ENCODE data around the gene KCNJ10.

KCNJ10 gene

DNA sequence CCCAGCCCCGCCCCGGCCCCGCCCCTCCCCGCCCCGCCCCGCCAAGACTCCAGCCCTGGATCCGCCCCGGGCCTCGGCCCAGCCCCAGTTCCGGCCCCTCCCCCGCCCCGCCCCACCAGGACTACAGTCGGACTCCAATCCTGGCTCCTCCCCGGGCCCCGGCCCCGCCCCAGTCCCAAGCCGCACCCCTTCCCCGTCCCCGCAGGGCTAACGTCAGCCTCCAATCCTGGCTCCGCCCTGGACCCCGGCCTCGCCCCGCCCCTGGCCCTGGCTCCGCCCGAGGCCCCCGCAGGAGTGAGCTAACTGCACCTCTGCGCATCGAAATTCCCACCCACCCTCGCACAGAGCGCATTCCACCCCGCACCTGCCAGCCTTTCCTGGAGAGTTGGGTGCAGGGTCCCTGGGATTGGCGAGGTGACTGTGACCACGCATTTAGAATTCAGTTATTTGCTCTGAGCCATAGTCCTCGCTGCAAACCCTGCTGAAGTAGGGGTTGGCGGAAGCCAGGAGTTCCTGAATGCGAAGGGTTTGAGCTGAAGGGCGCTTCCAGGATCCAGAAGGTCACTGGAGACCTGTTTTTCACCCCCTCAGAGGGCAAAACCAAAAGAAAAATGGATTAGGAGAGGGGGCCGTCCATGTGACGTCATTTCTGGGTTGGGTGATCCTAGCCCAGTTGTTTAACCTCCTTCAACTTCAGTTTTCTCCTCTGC, 29.0 kb upstream of the KCNJ10 start:
- DNase-seq, result peak; percentile 93

DNA sequence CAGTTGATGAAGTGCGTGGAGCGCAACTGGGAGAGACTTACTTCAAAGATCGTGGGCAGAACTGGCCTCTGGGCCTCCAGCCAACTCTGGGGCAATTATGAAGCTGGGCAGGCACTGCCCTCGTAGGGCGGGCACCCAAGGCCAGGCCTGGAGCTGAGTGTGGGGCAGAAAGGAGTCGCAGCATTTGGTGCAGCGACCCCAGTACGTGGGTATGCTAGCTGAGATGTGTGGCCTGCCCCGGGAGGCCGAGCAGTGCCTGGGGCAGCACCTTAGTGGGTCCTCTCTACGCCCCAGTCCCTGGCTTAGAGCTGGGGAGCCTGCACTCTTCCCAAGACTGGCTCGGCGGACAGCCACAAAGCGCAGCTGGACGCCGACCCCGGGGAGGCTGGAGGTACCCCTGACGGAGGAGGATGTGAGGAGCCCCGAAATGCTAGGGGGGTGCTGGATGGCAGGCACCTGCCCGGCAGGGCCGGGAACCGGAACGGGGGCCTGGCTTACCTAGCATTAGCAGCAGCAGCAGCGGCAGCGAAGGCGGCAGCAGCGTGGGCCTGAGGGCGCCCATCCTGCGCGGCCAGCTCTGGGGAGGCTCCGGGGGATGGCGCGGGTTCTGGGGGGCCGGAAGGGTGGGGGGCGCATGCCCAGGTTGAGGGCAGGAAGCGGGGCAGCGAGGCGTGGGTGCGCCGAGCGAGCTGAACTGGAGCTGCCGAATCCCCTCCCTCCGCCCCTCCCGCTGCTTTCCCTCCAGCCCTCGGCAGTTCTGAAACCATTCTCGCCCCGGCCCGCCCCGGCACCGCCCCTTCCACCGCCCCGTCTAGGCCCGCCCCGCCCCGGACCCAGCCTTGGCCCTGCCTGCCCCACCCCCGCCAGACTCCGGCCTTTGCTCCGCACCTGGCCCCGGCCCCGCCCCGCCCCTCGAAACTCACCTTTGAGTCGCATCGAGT, 28.2 kb upstream of the KCNJ10 start, which contains the start of gene IGSF8:
Gene IGSF8 (minus strand): TSS at position 709 of the 941 bp plus-strand sequence. CDS start 147 bp downstream, at position 562.
- peak; percentile 78 for DNase-seq

DNA sequence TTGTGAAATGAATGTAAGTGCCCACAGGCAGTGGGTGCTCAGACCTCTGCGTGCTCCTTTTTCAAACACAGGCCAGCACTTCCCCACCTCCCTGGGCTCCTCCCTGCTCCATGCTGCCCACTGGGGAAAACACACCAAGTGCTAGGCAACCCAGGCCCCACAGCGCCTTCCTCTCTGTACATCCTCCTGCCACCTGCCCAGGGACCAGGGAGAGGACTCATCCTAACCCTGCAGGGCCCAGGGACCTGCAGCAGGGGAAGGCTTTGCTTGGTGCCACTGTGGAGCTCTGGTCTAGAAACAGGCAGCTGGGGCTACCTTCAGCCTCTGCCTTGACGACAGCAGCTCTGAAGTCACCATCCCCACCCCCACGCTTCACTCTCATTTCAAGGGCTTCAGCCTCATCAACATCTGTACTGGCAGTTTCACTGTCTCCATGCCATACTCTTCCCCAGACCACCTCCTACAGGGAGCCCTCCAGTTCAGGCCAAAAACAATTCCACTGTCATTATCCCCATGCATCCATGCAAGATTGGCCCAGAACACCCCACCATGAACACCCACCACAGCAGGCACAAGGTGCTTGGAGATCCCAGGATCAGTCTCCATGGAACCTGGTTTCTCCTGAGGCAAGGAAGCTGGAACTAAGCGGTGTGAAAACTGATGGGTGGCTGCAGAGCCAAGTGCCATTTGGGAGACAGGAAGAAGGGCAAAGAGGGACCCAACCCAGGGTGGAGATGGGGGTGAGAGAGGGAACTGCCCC, 27.4 kb upstream of the KCNJ10 start:
- no peak for DNase-seq

DNA sequence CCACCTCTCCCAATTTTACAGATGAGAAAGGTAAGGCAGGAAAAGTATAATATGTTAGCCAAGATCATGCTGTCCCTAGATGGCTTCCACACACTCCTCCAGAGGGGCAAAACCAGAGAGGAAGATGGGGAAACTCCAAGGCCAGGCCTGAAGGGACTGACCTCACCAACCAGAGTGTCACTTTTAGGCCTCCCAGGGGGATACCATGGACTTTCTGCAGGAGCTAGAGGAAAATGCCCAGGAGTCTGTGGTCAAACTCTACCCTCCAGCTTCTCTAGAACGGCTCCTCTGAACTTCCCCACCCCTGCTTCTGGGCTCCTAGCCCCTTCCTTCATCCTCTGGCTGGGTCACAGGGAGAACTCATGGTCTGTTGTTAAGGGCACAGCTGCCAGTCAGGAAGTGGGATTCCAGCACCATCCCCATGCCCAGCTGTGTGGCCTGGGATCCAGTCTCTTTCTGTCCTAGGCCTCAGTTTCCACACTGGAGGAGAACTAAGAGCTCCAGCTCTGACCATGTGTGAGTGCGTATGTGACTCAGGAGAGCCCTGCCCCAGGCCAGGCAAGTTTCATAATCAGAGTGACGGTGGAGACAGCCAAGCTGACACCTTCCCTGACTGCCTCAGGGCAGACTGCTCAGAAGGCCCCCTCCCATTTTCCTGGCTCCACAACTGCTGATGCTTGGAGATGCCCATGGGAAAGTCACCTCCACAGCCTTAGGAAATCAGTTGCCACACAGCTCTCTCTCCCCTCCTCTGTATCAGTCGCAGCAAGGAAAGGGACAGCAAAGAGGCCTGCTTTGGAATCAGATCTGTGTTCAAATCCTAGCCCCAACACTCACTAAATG, 26.5 kb upstream of the KCNJ10 start:
- DNase-seq, result no peak

DNA sequence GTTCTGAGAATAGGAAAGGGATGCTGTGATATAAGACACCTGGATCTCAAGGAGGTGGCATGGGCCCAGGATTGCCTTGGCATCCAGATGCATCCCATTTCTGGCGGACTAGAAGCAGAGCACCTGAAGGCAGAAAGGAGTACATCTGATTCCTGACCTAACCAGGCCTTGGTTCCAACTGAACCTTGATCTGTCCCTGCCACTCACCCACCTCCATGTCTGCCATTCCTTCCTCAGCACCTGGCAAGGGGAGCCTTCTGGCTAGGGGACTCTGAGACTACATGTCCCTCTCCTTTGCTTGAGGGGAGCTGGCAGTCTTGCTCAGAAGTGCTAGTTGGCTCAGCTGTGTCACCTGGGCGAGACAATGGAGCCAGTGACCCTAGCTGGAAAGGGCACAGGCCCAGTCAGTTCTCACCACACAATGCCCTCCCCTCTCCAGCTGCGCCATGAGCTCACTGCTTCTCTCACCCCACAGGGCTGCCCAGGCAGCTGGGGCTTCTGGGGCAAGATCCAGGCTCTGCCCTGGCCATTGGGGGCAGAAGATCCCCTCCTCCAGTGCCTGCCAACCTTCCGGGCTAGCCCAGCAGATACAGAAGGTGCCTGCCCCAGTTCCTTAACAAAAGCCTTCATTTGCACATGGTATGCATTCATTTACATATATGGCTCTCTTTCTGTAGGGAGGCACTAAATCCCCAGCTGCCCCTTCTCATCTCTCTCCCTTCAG, 25.6 kb upstream of the KCNJ10 start:
- no peak for DNase-seq

DNA sequence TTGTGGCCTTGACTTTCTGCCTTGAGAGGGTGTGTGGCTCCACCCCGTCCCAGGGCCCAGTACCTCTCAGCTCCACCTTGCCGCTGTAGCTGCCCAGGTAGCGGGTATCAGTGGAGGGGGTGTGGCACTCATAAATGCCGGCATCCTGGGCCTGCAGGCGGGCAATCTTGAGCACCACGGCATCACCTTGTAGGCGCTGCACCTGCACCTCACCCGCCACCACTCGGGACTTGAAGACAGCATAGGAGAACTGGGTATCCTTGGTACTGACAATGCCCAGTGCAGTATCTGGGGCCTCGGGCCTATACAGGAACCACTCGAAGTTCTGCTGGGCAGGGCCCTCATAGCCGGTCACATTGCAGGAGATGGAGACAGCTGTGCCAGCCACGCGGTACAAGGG, 24.8 kb upstream of the KCNJ10 start:
- no peak for DNase-seq

DNA sequence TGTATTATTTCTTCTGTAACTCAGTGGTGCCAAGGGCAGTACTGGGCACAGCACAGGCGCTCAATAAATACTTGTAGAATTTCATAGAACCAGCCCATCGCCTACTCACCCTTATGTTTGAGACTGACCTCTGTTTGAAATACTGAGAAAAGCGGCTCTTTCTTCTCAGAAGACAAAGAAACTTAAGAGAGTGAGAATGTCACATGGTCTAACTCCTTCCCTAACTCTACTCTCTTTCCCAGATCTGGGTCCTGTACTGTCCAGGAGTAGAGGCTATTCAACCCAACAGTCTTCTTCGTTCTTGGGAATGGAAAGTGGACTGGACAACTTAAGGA, 24.3 kb upstream of the KCNJ10 start:
- no peak for DNase-seq

DNA sequence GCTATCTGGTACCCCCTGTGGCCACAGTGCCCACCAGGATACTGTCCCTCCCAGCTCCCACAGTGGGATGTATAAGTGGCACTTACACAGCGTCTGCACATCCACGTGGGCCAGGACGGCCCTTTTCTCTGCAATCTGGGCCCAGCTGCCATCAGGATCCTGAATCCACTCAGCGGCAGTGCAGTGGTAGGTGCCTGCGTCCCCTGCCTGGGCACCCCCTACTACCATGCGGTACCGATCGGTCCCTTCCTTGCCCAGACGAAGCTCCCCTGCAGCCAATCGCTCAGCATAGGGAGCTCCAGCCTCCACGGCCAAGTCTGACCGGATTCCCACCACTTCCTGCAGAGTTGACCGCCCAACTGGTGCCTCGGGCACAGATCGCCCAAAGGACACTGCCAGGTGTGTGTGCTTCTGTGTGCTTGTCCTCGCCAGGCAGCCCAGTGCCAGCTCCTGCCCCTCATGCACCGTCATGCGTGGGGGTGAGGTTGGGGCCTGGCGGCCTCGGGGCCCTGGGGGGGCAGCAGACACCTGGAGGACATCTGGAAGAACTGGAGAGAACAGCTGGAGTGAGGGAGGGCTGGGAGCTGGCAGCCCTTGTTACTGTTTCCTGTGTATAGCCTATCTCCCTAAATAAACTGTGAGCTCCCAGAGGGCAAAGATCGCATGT, 23.8 kb upstream of the KCNJ10 start:
- DNase-seq, result no peak

DNA sequence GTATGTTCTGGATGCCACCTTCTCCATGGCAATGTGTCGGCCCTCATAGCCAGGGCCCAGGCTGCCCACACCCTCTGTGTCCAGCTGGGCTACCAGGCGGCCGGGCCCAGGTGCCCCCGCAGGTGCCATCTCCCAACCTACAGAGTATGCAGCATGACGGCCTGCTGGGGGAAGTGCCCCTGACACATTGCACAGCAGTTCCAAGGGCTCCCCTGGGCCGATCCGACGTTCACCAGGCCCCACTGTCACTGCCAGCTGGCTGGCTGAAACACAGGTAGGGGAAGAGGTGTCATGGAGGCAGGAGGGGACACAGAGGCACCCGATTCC, 23.1 kb upstream of the KCNJ10 start:
- DNase-seq, result no peak

DNA sequence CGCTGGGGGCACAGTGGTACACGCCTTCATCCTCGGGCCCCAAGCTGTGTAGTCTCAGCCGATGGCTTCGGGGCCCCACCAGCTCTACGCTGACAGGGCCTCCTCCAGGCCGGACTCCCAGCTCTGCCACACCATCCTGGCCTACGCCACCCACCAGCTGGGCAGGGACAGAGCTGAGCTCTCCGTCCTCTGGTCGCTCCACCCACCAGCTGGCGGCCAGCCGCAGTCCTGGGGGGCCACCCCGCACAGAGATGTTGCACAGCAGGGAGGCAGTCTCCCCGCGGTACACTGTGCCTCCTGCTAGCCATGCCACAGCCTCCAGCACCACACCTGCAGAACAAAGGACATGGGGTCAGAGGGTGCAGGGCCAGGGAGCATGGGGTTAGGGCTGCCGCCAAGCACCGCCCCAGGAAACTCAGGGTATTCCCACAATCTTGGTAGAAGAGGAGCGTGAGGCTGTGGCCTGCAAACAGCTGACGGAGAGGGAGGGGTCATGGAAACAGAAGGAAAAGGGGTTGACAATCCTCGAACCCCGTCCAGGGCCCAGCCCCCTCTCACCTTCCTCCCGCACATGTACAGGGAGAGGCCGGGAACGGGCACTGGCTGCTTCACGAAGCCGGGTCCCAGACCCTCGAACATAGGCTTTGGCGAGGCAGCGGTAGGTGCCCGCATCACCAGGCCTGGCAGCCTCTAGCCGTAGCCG, 22.6 kb upstream of the KCNJ10 start:
- no peak for DNase-seq

DNA sequence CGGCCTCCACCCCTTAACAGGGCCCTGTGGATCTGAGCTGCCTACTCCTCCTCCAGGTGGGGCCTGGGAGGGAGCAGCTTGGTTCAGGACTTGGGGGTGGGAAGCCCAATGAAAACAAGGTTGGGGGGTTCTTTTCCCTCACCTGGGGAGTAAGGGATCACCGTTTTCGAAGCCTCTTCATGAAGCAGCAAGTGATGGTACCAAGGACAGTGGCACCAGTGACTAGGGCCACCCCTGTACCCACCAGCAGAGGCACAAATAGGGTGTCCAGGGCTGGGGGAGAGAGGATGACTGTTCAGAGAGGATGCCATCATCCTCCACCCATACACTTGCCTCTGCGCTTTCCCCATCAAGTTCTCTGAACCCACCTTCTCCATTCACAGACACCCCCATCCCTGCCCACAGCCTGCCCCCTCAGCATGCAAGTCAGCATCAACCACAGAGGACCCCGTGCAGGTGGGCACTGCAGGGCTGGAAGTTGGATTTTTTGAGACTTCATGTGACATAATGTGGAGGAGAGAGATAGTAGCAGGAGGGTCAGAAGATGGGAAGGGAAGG, 21.8 kb upstream of the KCNJ10 start:
- DNase-seq, result no peak

DNA sequence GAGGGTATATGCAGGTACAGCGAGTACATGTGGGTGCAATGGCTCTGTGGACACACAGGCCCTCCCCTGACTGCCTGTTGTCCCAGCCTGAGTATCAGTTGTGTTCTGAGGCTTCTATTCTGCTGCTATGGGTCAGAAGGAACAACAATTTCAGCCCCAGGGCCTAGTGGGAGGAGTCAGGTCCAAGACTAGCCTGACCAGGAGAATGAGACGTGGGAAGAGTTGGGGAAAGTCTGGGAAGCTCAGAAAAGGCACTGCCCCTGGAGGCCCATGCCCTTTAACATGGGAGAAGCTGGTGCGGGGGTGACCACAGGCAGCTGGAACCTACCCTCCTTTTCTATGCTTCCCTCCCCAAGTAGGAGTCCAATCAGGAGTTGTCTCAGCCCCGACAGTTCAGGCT, 20.8 kb upstream of the KCNJ10 start:
- DNase-seq, result no peak

DNA sequence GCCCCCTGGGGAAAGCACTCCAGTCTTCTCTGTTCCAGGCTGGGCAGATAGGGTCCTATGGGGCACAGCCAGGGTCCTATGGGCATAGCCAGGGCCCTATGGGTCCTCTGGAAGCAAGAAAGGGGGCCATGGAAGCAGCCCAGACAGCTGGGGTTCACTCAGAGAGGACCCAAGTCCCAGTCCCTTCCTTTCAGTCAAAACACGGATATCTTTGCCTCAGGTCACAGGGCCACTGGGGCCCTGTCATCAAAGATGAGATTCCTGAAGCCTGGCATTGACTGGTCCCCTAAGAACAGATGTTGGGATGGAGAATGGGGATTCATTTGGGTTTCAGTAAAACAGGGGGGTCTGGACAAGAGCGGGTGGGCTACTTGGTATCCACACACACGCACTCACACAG, 19.9 kb upstream of the KCNJ10 start:
- DNase-seq, result no peak

DNA sequence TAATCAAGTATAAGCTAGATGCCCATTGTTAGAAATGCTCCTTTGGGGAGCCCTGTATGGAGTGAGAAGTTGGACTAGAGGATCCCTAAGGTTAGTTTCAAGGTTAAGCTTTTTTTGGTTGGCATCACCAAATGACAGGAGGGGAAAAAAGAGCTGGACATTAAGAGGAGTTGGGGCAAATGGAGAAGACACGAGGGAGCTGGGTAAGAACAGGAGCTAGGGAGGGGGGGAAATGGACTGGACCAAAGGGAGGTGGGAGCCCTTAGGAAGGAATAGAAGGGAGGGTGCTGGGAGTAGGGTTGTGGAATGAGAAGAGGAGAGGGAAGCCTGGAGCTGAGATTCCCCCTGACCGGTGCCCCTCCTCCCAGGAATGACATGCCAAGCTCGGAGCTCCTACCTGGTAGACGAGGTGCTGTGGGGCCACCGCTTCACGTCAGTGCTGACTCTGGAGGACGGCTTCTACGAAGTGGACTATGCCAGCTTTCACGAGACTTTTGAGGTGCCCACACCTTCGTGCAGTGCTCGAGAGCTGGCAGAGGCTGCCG, 17.2 kb upstream of the KCNJ10 start:
- no peak for DNase-seq

DNA sequence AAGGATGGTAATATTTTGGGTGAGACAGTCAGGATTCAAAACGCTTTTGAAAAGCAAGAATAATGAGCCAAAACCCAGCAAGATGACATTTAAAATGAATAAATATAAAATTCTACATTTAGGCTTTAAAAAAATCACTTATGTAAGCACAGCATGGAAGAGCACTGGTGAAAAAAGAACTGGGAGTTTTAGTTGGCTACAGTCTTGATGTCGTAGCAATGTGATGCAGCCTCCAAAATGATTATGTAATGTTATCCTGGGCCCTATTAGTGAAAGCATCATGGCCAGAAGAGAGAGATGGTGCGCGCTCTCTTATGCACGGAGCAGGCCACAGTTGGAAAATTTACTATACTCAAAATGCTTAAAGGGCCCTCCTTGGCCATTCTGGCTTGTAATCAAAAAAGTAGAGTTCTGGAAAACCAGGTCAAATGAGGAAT, 16.5 kb upstream of the KCNJ10 start:
- no peak for DNase-seq

DNA sequence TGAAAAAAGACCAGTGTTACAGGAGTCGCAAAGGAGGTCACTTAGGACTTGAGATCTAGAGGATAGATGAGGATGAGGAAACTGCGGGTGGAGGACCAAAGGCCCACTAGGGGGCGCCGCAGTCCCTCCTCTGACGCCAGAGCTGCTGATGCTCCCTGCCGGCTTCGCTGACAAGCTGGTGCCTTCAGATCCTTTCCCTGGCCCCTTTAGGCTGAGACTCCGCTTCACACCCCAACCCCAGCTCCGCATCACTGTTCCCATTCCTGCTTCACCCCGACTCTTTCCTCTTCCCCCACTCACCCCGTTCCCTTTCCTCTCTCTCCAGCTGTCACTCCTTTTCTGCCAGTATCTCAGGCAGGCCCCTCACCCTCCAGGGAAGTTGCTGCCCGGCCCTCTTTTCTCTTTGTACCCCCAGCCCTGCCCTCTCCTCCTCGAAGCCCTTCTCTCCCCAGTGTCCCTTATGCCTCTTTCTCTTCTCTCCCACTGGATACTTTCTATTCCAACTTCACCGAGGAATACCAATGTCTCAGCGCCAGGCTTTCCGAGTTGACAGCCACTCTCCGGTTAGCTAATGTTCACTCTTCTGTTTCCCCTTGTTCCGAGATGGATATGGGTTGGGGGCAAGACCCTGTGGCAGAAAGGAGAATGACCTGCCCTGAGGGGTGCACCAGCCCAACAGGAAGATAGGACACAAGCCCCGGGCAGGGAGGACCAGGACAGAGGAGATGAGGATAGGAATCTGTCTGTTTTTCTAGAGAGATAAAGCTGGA, 15.9 kb upstream of the KCNJ10 start:
- DNase-seq, result peak; percentile 63

DNA sequence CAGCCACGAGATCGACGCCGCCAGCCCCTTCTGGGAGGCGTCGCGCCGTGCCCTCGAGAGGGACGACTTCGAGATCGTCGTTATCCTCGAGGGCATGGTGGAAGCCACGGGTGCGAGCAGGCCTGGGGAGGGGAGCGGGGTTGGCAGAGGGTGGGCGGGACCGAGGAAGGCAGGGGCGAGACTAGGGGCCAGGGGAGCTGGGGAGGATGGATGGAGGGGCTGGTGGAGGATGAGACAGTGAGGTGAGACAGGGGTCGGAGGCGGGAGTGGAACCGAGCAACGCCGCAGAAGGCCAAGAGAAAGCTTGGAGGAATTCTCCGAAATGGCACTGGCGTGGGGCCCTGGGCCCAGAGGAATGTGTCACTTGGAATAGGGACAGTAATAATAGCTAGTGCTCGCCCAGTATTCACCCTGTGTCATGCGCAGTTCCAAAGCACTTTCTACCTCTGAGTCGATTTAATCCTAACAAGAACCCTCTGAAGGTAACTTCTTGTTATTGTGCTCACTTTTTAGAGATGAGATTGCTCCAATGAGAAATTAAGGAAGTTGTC, 14.9 kb upstream of the KCNJ10 start:
- no peak for DNase-seq

DNA sequence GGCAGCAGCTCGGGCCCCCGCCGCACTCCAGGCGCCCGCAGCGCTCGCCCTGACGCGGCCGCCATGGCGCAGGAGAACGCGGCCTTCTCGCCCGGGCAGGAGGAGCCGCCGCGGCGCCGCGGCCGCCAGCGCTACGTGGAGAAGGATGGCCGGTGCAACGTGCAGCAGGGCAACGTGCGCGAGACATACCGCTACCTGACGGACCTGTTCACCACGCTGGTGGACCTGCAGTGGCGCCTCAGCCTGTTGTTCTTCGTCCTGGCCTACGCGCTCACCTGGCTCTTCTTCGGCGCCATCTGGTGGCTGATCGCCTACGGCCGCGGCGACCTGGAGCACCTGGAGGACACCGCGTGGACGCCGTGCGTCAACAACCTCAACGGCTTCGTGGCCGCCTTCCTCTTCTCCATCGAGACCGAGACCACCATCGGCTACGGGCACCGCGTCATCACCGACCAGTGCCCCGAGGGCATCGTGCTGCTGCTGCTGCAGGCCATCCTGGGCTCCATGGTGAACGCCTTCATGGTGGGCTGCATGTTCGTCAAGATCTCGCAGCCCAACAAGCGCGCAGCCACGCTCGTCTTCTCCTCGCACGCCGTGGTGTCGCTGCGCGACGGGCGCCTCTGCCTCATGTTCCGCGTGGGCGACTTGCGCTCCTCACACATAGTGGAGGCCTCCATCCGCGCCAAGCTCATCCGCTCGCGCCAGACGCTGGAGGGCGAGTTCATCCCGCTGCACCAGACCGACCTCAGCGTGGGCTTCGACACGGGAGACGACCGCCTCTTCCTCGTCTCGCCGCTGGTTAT, 14.2 kb upstream of the KCNJ10 start:
- peak; percentile 18 for DNase-seq

Measured in fibroblast of skin of right biceps (primary cell).